Activated T-cell treated with anti-CD3 and anti-CD28 coated beads, Interleukin-2, amount 50 U/mL, for 4 hours (primary cell): ENCODE measurements around the gene LSM3. TPM values are rescaled to one million over a fixed set of nuclear protein-coding genes. Genes with fewer than 3 reads are reported as not detected.

Experiments
- ATAC-seq, 2 donors: fragments of 200-7000 bp; cut with Tn5 transposase; one replicate each; pipeline ENCODE4 v1.10.0; 2021
- DNase-seq: peaks from one replicate; pipeline ENCODE4 v3.0.0-alpha.2; 2020
- H3K27me3 Mint-ChIP-seq: one replicate; pipeline ENCODE4 v1.8.0; 2021; ENCODE audit warnings: low read depth, mixed read lengths
- H3K36me3 Mint-ChIP-seq: one replicate; pipeline ENCODE4 v1.8.0; 2022; ENCODE audit warnings: mixed read lengths; ENCODE audit not compliant: insufficient read depth
- H3K4me1 Mint-ChIP-seq: one replicate; pipeline ENCODE4 v1.8.0; 2021; ENCODE audit warnings: low read depth, mixed read lengths
- H3K4me3 Mint-ChIP-seq: one replicate; pipeline ENCODE4 v1.8.0; 2021; ENCODE audit warnings: mild to moderate bottlenecking, moderate library complexity, mixed read lengths
- H3K9me3 Mint-ChIP-seq: one replicate; pipeline ENCODE4 v1.8.0; 2021; ENCODE audit warnings: mixed read lengths
- total RNA-seq, 3 donors: library from RNA; stranded (reverse); gene quantifications; one replicate each; pipeline ENCODE4 v1.2.1, GENCODE V29; 2021

The LSM3 gene
- total RNA-seq, 3 donors from 2014 or later, result 19.8 to 21.9 (median 20.9) TPM

GRCh38 chr3:14158370-14158769 lies 20.2 kb upstream of the LSM3 start:
- no peak overlapping the region for H3K4me3 Mint-ChIP-seq
- H3K36me3 Mint-ChIP-seq, result peaks cover 76% of the 10 kb centered on the region

GRCh38 chr3:14159426-14159825 lies 19.2 kb upstream of the LSM3 start:
- no peaks in the 10 kb centered on the region for H3K27me3 Mint-ChIP-seq
- H3K4me3 Mint-ChIP-seq, result no peak overlapping the region
- peaks cover 16% of the 10 kb centered on the region for H3K9me3 Mint-ChIP-seq
- H3K4me1 Mint-ChIP-seq, result peaks cover 11% of the 10 kb centered on the region
- peaks cover 78% of the 10 kb centered on the region for H3K36me3 Mint-ChIP-seq
- ATAC-seq (no peak), DNase-seq (no peak)

More at GRCh38 chr3:14158370-14158769, 20.2 kb upstream of the LSM3 start:
- ATAC-seq, result no peak
- DNase-seq, result no peak
- Mint-ChIP-seq H3K27me3 (no peaks in the 10 kb centered on the region), H3K4me1 (peaks cover 16% of the 10 kb centered on the region), H3K9me3 (peaks cover 16% of the 10 kb centered on the region)

DNA sequence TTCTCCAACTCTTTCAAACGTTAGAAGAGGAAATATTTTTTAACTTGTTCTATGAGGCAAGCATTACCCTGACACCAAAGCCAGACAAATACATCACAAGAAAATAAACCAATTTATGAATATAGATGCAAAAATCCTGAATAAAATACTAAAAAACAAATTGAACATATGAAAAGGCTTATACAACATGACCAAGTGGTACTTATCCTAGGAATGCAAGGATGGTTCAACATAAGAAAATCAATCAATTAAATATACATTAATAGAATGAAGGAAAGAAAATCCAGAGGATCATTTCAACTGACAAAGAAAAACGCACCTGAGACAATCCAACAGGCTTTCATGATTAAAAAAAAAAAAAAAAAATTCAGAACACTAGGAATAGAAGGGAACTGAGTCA lies 17.3 kb upstream of the LSM3 start:
- H3K9me3 Mint-ChIP-seq, result peaks cover 16% of the 10 kb centered on the region
- DNase-seq (no peak), ATAC-seq (no peak)
- no peak overlapping the region for H3K4me3 Mint-ChIP-seq
- no peaks in the 10 kb centered on the region for H3K27me3 Mint-ChIP-seq
- peaks cover 84% of the 10 kb centered on the region for H3K36me3 Mint-ChIP-seq
- peaks cover 8% of the 10 kb centered on the region for H3K4me1 Mint-ChIP-seq

DNA sequence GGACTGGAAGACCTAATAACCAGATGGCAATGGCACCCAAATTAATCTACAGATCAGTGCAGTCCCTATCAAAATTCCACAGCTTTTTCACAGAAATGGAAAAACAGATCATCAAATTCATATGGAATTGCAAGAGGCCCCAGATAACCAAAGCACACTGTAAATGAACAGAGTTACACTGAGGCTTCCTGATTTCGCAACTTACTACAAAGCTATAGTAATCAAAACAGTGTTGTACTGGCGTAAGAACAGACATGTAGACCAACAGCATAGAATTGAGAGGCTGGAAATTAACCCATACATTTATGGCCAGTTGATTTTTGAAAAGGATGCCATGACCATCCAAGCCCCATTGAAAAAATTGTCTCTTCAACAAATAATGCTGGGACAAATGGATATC lies 16.4 kb upstream of the LSM3 start:
- ATAC-seq, result no peak
- peaks cover 2% of the 10 kb centered on the region for H3K4me1 Mint-ChIP-seq
- no peak overlapping the region for H3K4me3 Mint-ChIP-seq
- DNase-seq, result no peak
- H3K9me3 Mint-ChIP-seq, result peaks cover 16% of the 10 kb centered on the region
- H3K27me3 Mint-ChIP-seq, result no peaks in the 10 kb centered on the region
- H3K36me3 Mint-ChIP-seq, result peaks cover 90% of the 10 kb centered on the region

- Mint-ChIP-seq H3K4me1 (peaks cover 17% of the 10 kb centered on the region), H3K36me3 (peaks cover 85% of the 10 kb centered on the region), H3K4me3 (no peak overlapping the region), H3K27me3 (no peaks in the 10 kb centered on the region), H3K9me3 (peaks cover 6% of the 10 kb centered on the region)
- no peak for DNase-seq
- ATAC-seq, result no peak
Measured at GRCh38 chr3:14166877-14167603, 11.6 kb upstream of the LSM3 start.

- H3K36me3 Mint-ChIP-seq, result peaks cover 71% of the 10 kb centered on the region
- no peaks in the 10 kb centered on the region for H3K9me3 Mint-ChIP-seq
- no peak for DNase-seq
- no peak for ATAC-seq
- no peaks in the 10 kb centered on the region for H3K27me3 Mint-ChIP-seq
- no peak overlapping the region for H3K4me3 Mint-ChIP-seq
- H3K4me1 Mint-ChIP-seq, result peaks cover 29% of the 10 kb centered on the region
Measured at GRCh38 chr3:14169435-14169834, 9.2 kb upstream of the LSM3 start.

DNA sequence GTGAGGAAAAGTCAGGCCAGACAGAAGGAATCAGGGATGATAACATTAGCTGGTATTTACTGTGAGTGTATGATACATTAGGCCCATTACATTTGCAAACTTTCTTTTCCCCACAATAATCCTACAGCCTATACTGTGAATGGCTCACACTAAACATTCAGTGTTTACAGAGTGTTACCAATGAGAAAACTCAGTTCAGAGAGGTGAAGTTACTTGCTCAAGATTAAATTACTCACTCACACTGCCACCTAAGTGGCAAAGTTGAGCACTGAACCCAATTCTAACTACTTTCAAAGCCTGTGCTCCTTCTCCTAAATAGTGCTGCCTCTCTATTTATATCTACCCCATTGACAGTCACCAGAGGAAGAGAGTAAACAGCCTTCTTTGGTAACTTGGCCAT lies 8.7 kb upstream of the LSM3 start:
- peaks cover 66% of the 10 kb centered on the region for H3K36me3 Mint-ChIP-seq
- H3K4me3 Mint-ChIP-seq, result no peak overlapping the region
- peaks cover 32% of the 10 kb centered on the region for H3K4me1 Mint-ChIP-seq

DNA sequence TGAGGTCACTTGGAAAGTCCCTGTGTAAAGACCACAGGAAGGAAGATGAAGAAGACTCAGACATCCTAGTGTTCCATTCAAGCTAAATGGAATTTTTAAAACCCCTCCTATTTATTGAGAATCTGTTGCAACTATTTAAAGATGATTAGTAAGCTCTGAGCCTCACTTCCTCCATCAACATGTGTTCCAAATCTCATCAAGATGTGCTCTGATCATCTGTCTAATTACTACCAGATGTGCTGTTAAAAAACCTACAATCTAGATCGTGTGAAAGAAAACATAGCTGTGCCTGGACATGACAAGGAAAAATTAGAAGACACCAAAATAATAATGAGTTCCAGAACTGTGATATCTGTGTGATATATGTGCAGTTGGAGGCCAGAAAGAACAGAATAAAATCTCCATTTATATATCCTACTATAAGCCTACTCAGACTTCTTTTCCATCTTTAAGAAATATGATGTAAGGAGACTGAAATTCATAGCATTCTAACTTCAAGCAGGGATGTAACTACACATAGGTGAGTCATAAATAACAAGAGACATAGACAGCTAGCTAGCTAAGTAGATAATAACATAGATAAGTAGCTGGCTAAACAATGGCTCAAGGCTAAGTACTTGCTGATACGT lies 8.0 kb upstream of the LSM3 start:
- Mint-ChIP-seq H3K4me1 (peaks cover 40% of the 10 kb centered on the region), H3K36me3 (peaks cover 58% of the 10 kb centered on the region), H3K27me3 (no peaks in the 10 kb centered on the region), H3K9me3 (no peaks in the 10 kb centered on the region), H3K4me3 (no peak overlapping the region)
- ATAC-seq, result no peak
- no peak for DNase-seq

More for the DNA sequence above, 8.7 kb upstream of the LSM3 start:
- Mint-ChIP-seq H3K9me3 (no peaks in the 10 kb centered on the region), H3K27me3 (no peaks in the 10 kb centered on the region)
- ATAC-seq, result no peak
- no peak for DNase-seq

- Mint-ChIP-seq H3K4me3 (no peak overlapping the region), H3K4me1 (peaks cover 54% of the 10 kb centered on the region), H3K36me3 (peaks cover 42% of the 10 kb centered on the region), H3K9me3 (no peaks in the 10 kb centered on the region), H3K27me3 (no peaks in the 10 kb centered on the region)
- ATAC-seq (no peak), DNase-seq (no peak)
Measured at GRCh38 chr3:14172496-14172895, 6.1 kb upstream of the LSM3 start.

DNA sequence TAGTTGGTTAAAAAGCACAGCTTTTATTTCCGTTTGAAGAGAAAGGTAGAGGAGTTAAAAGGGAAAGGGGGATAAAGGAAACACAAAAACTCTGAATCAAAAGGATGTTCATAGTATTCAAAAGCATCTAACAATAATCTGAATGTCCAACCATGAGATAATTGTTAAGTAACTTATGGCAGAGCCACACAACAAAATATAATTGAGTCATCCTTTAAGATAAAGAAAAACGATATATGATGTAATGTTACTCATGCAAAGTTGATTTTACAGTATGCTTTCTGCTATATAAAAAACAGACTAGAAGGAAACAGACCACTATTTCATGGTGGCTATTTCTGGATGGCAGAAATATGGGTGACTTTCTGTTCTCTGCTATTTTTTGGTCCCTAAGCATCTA lies 4.1 kb upstream of the LSM3 start:
- H3K27me3 Mint-ChIP-seq, result no peaks in the 10 kb centered on the region
- no peak overlapping the region for H3K4me3 Mint-ChIP-seq
- DNase-seq, result no peak
- H3K36me3 Mint-ChIP-seq, result peaks cover 28% of the 10 kb centered on the region
- no peaks in the 10 kb centered on the region for H3K9me3 Mint-ChIP-seq
- no peak for ATAC-seq
- H3K4me1 Mint-ChIP-seq, result peaks cover 68% of the 10 kb centered on the region

DNA sequence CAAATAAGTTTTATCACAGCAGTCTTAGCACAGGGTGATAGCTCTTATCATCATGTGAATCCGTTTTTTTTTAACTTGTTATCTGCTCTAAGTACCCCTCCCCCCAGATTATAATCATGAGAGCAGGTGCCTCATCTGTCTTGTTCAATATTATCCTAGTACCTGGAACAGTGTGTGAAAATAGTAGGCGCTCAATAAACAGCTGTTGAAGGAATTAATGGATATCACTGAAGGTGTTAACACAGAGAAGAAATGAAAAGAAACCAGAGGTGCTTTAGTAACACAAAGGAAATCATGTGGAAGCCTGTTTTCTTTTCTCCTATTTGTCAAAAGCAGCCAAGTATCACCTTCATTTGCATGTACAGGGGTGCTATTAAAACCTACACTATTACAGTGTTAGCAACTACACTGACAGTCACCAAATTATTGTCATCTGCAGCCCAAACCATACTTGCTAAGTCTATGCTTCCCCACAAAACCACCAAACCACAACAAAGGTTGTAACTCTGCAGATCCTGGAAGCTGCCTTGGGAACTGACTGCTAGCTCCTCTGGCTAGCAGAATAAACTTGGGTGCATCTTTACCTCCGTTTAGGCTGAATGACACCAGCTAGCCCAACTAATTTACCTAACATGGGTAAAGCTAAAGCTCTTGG lies 3.1 kb upstream of the LSM3 start:
- peak; percentile 32 to 38 for ATAC-seq
- H3K27me3 Mint-ChIP-seq, result no peaks in the 10 kb centered on the region
- peaks cover 18% of the 10 kb centered on the region for H3K36me3 Mint-ChIP-seq
- peak; percentile 12 for DNase-seq
- H3K4me1 Mint-ChIP-seq, result peaks cover 67% of the 10 kb centered on the region
- H3K9me3 Mint-ChIP-seq, result no peaks in the 10 kb centered on the region
- H3K4me3 Mint-ChIP-seq, result peak overlapping the region; percentile 53

DNA sequence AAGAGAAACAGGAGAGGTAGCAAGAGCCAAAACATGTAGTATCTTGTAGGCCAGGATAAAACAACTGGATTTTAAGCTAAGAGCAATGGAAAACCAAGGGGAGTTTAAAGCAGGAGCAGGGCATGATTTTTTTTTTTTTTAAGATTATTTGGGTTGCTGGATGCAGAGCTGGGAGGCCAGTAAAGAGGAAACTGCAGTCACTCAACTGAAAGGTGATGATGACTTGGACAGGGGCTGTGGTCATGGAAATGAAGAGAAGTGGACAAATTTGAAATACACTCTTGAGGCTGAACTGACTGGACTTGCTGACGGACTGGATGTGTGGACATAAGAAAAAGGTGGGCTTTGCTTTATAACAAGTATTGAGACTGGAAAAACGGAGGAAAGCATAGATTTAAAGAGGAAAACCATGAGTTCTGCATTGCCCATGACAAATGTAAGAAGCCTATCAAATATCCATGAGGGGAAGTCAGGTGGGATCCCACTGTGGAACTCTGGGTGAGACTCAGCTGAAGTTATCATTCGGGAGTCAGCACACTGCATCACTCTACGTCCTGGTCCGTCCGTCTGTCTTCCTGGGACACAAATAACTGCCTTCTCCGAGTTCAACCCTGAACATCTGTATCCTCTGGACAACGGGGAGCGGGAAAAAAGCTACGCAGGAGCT lies 904 bp upstream of the LSM3 start:
- peak; percentile 6 to 11 for ATAC-seq
- Mint-ChIP-seq H3K4me1 (peaks cover 68% of the 10 kb centered on the region), H3K27me3 (no peaks in the 10 kb centered on the region), H3K9me3 (no peaks in the 10 kb centered on the region), H3K4me3 (peak overlapping the region; percentile 93), H3K36me3 (peaks cover 14% of the 10 kb centered on the region)
- no peak for DNase-seq

GRCh38 chr3:14179114-14179465 lies 473 bp downstream of the LSM3 start:
- DNase-seq (no peak), ATAC-seq (no peak)
- Mint-ChIP-seq H3K9me3 (no peaks in the 10 kb centered on the region), H3K4me3 (peak overlapping the region; percentile 93), H3K4me1 (peaks cover 68% of the 10 kb centered on the region), H3K36me3 (peaks cover 22% of the 10 kb centered on the region), H3K27me3 (no peaks in the 10 kb centered on the region)

- DNase-seq (no peak), ATAC-seq (no peak)
- Mint-ChIP-seq H3K9me3 (no peaks in the 10 kb centered on the region), H3K27me3 (no peaks in the 10 kb centered on the region), H3K4me1 (peaks cover 62% of the 10 kb centered on the region), H3K36me3 (peaks cover 23% of the 10 kb centered on the region), H3K4me3 (peak overlapping the region; percentile 93)
Measured at GRCh38 chr3:14179795-14180194, 1.2 kb downstream of the LSM3 start.
